HepG2 (cell line): ENCODE data around the gene MEAF6. TPM values are rescaled to one million over a fixed set of nuclear protein-coding genes. Genes with fewer than 3 reads are reported as not detected.

Source experiments
- CCAR2 ChIP-seq: fragments of 200-400 bp; formaldehyde crosslinking; optimal IDR thresholded peaks from 2 replicates; pipeline ENCODE3; 2018; ENCODE audit warnings: low read depth, mild to moderate bottlenecking, low read length, moderate library complexity
- CHD2 ChIP-seq: IDR thresholded peaks from 2 replicates; pipeline ENCODE4 v1.6.1; 2011; ENCODE audit warnings: low read depth, low read length, improper control_type of control experiment
- HNF1A ChIP-seq, 2 experiments: sonication (generic) in 1 of 2; formaldehyde crosslinking in 1 of 2; IDR thresholded peaks; 2 replicates each; pipeline versions ENCODE4 v1.4.0 to v1.6.1; 2016 to 2020; ENCODE audit warnings: borderline replicate concordance in 1 of 2, low read depth in 1 of 2, mild to moderate bottlenecking in 1 of 2, missing genetic modification reagents in 1 of 2
- KDM1A ChIP-seq: IDR thresholded peaks from 2 replicates; pipeline ENCODE4 v1.6.1; 2016; ENCODE audit warnings: missing compliant biosample characterization
- MEIS1 ChIP-seq: sonication (generic); formaldehyde crosslinking; IDR thresholded peaks from 2 replicates; pipeline ENCODE4 v1.9.0; 2021; ENCODE audit warnings: mild to moderate bottlenecking, missing genetic modification reagents, moderate library complexity, borderline replicate concordance
- MTERF4 ChIP-seq: sonication (generic); formaldehyde crosslinking; IDR thresholded peaks from 2 replicates; pipeline ENCODE4 v1.8.0; 2023; ENCODE audit warnings: mild to moderate bottlenecking, missing genetic modification reagents
- NCOR1 ChIP-seq: fragments of 200-600 bp; sonication (generic); IDR thresholded peaks from 2 replicates; pipeline ENCODE4 v1.7.0; 2017; ENCODE audit warnings: antibody characterized with exemption, low read length, borderline replicate concordance
- NFAT5 ChIP-seq: sonication (generic); formaldehyde crosslinking; IDR thresholded peaks from 2 replicates; pipeline ENCODE4 v1.4.0; 2020; ENCODE audit warnings: missing genetic modification reagents
- RAD21 ChIP-seq: fragments of 450-650 bp; formaldehyde crosslinking; IDR thresholded peaks from 2 replicates; pipeline ENCODE4 v1.5.0; 2020; ENCODE audit warnings: mild to moderate bottlenecking
- TCF12 ChIP-seq, 2 experiments: fragments of 450-650 bp in 1 of 2; sonication (generic) in 1 of 2; formaldehyde crosslinking in 1 of 2; IDR thresholded peaks; 2 replicates each; pipeline versions ENCODE4 v1.6.1 to v1.8.0; 2017 to 2022; ENCODE audit warnings: antibody characterized with exemption in 1 of 2, mild to moderate bottlenecking in 1 of 2, missing genetic modification reagents in 1 of 2, moderate library complexity in 1 of 2
- YY1 ChIP-seq: IDR thresholded peaks from 2 replicates; pipeline ENCODE4 v1.6.1; 2011; ENCODE audit warnings: low read length, low read depth, moderate library complexity, mild to moderate bottlenecking; ENCODE audit not compliant: insufficient read depth, insufficient replicate concordance
- ZNF296 ChIP-seq: sonication (generic); formaldehyde crosslinking; conservative IDR thresholded peaks from 2 replicates; pipeline ENCODE4 v1.5.0; 2020; ENCODE audit warnings: mild to moderate bottlenecking, missing genetic modification reagents
- ZNF616 ChIP-seq: sonication (generic); formaldehyde crosslinking; IDR thresholded peaks from 2 replicates; pipeline ENCODE4 v1.5.0; 2020; ENCODE audit warnings: low read depth, mild to moderate bottlenecking, missing genetic modification reagents
- ZNF782 ChIP-seq: sonication (generic); formaldehyde crosslinking; IDR thresholded peaks from 2 replicates; pipeline ENCODE4 v1.4.0; 2020; ENCODE audit warnings: missing genetic modification reagents, mild to moderate bottlenecking, borderline replicate concordance
- ZNF792 ChIP-seq: IDR thresholded peaks from 2 replicates; pipeline ENCODE4 v1.6.1; 2016
- polyA plus RNA-seq, 8 experiments: library from polyadenylated mRNA; depleted of rRNA in 3 of 8; stranded (reverse) in 7 of 8; unstranded in 1 of 8; fragments of >200 nt; fragmentation: Illumina TruSeq in 4 of 8; extraction: Trizol in 4 of 8; gene quantifications; 2 replicates each; pipeline versions ENCODE4 v1.2.1 to v1.2.3, GENCODE V29; 2011 to 2016; ENCODE audit warnings: low read depth in 4 of 8, missing spikeins in 1 of 8, mixed read lengths in 1 of 8; ENCODE audit not compliant: insufficient read depth in 1 of 8
- total RNA-seq, 5 experiments: library from RNA; depleted of rRNA; stranded (reverse); fragments of >200 nt; fragmentation: Illumina TruSeq; extraction: Trizol; gene quantifications; 2 replicates each; pipeline ENCODE4 v1.2.3, GENCODE V29; 2016; ENCODE audit warnings: low read depth in 1 of 5

Gene MEAF6
- total and polyA plus RNA-seq, 2 of the 13 experiments (the other 11 are each of a cell fraction or from before 2014, with no cell fraction given): 29.5 to 45.6 TPM

GRCh38 chr1:37514350-37515184 is at the start of gene MEAF6 (continued):
- TF ChIP-seq MTERF4 (CRISPR knock-in tag) (no peak; the same call in 1 of the 2 replicates), CCAR2 (no peak), RAD21 (peak; percentile 74), NCOR1 (no peak), ZNF296 (CRISPR knock-in tag) (no peak), CHD2 (no peak), HNF1A (IDR thresholded peaks at IDR 0.05; ENCODE audit: low read depth) (no peak), HNF1A (CRISPR knock-in tag; IDR thresholded peaks at IDR 0.05; ENCODE audit: borderline replicate concordance) (no peak), MEIS1 (CRISPR knock-in tag) (0 out of 2 replicates have a peak, but pooled peaks have one; percentile 39), NFAT5 (CRISPR knock-in tag) (peak; percentile 94), KDM1A (CRISPR knock-in tag) (no peak), YY1 (peak; percentile 93), ZNF792 (CRISPR knock-in tag) (0 out of 2 replicates have a peak, but pooled peaks have one; percentile 39), ZNF616 (CRISPR knock-in tag) (no peak; the same call in 1 of the 2 replicates), ZNF782 (0 out of 2 replicates have a peak, but pooled peaks have one; percentile 87), TCF12 (IDR thresholded peaks at IDR 0.05) (no peak), TCF12 (CRISPR knock-in tag; IDR thresholded peaks at IDR 0.05) (no peak)
